OCI-LY7 (cell line): ENCODE results near the gene CCNL2. TPM values are rescaled to one million over a fixed set of nuclear protein-coding genes. Genes with fewer than 3 reads are reported as not detected.
A peak's percentile ranks its signal among the peaks of the same experiment; 100 is the strongest.

Experiments
- BruUV-seq: library from RNA; stranded (reverse); fragments of 400-500 nt; replicated peaks from 2 replicates; lab custom pipeline; 2021; lab: Mats Ljungman, UMichigan
- CTCF ChIA-PET: fragments of 300-600 bp; sonication (Branson Sonifier 250); formaldehyde crosslinking; loops from one replicate; lab custom pipeline; 2022; ENCODE audit warnings: antibody characterized with exemption; ENCODE audit not compliant: unreplicated experiment; lab: Charles Lee
- POLR2A ChIA-PET: fragments of 300-600 bp; sonication (Branson Sonifier 250); formaldehyde crosslinking; loops from one replicate; lab custom pipeline; 2022; ENCODE audit warnings: antibody characterized with exemption; lab: Charles Lee
- DNase-seq: peaks from one replicate; pipeline ENCODE4 v3.0.0-alpha.2; 2015; ENCODE audit warnings: low spot score
- H2AFZ ChIP-seq: fragments of 200-600 bp; sonication (generic), shearing (Covaris generic); 2 replicates; pipeline ENCODE4 v1.6.1; 2014; ENCODE audit warnings: mild to moderate bottlenecking, antibody characterized with exemption, low read length, moderate library complexity
- H3K27ac ChIP-seq: fragments of 200-600 bp; sonication (generic); 2 replicates; pipeline ENCODE4 v1.5.1; 2014; ENCODE audit warnings: mixed run types, low read depth, mild to moderate bottlenecking, moderate library complexity, low read length, inconsistent platforms; ENCODE audit not compliant: poor library complexity, severe bottlenecking
- H3K36me3 ChIP-seq: fragments of 200-600 bp; sonication (generic); 2 replicates; pipeline ENCODE4 v1.6.1; 2014; ENCODE audit warnings: mild to moderate bottlenecking, antibody characterized with exemption, low read length, moderate library complexity, mixed read lengths; ENCODE audit not compliant: insufficient read depth
- H3K4me1 ChIP-seq: fragments of 200-600 bp; sonication (generic); 2 replicates; pipeline ENCODE4 v1.5.1; 2014; ENCODE audit warnings: mild to moderate bottlenecking, low read length; ENCODE audit not compliant: insufficient read depth, poor library complexity, severe bottlenecking
- H3K4me2 ChIP-seq: fragments of 200-600 bp; sonication (generic); 2 replicates; pipeline ENCODE4 v1.6.1; 2014; ENCODE audit warnings: mild to moderate bottlenecking, low read length
- H3K4me3 ChIP-seq: fragments of 200-600 bp; sonication (generic); 2 replicates; pipeline ENCODE4 v1.5.1; 2014; ENCODE audit warnings: mild to moderate bottlenecking, low read depth, low read length; ENCODE audit not compliant: poor library complexity, severe bottlenecking
- H3K79me2 ChIP-seq: fragments of 200-600 bp; sonication (generic); 2 replicates; pipeline ENCODE4 v1.6.1; 2016; ENCODE audit warnings: low read depth, mild to moderate bottlenecking, low read length, moderate library complexity, mixed read lengths; ENCODE audit not compliant: insufficient read depth
- H3K9me2 ChIP-seq: fragments of 200-600 bp; sonication (generic); 2 replicates; pipeline ENCODE4 v1.6.1; 2016; ENCODE audit warnings: mild to moderate bottlenecking, low read length, mixed read lengths; ENCODE audit not compliant: insufficient read depth
- H3K9me3 ChIP-seq: fragments of 200-600 bp; sonication (generic); 2 replicates; pipeline ENCODE4 v1.6.1; 2014; ENCODE audit warnings: mild to moderate bottlenecking, mixed run types, low read length, mixed read lengths
- H4K20me1 ChIP-seq: fragments of 200-600 bp; sonication (generic); 2 replicates; pipeline ENCODE4 v1.6.1; 2014; ENCODE audit warnings: mild to moderate bottlenecking, antibody characterized with exemption, low read length, moderate library complexity, mixed read lengths; ENCODE audit not compliant: insufficient read depth
- CTCF ChIP-seq: fragments of 200-600 bp; sonication (generic); conservative IDR thresholded peaks from 2 replicates; pipeline ENCODE4 v1.5.1; 2014; ENCODE audit warnings: mild to moderate bottlenecking, antibody characterized with exemption, low read length, moderate library complexity, mixed read lengths
- EZH2phosphoT487 ChIP-seq: fragments of 200-600 bp; sonication (generic); IDR thresholded peaks from 2 replicates; pipeline ENCODE4 v1.6.1; 2018; ENCODE audit warnings: low read depth, borderline replicate concordance, mild to moderate bottlenecking, mixed run types, antibody characterized with exemption, low read length, moderate library complexity, mixed read lengths
- intact Hi-C: fragments of 100-400 bp; cut with micrococcal nuclease; formaldehyde crosslinking; loops from one replicate; pipeline ENCODE4 v1.10.0; 2022; ENCODE audit not compliant: unreplicated experiment
- total RNA-seq, 2 experiments: library from RNA; depleted of rRNA in 1 of 2; stranded (reverse); fragments of >200 nt in 1 of 2; shearing (Covaris generic) in 1 of 2; gene quantifications; 2 replicates each; pipeline ENCODE4 v1.2.3, GENCODE V29; 2014 to 2022

CCNL2 gene
- total RNA-seq, 2 experiments from 2014 or later: 213 to 307 TPM

- Histone ChIP-seq H3K79me2 (peaks cover 22% of the 10 kb centered on the region), H3K27ac (peak overlapping the region; percentile 75), H3K4me1 (peaks cover 34% of the 10 kb centered on the region), H3K9me2 (no peaks in the 10 kb centered on the region), H2AFZ (no peak overlapping the region), H3K9me3 (no peaks in the 10 kb centered on the region), H3K4me2 (peak overlapping the region; percentile 64), H3K36me3 (peaks cover 50% of the 10 kb centered on the region), H3K4me3 (peak overlapping the region; percentile 99), H4K20me1 (no peaks in the 10 kb centered on the region)
- intact Hi-C loops: no loop called here
- TF ChIP-seq CTCF (no peak), EZH2phosphoT487 (no peak)
- ChIA-PET CTCF (no interaction called here), POLR2A (interaction anchor here (0.5 to 0.6 kb wide), 2 partner anchors 121 to 736 kb away, joined by 3 read pairs; no protein-coding TSS in a partner anchor)
- no TSS peak for BruUV-seq
- no peak for DNase-seq
Observed at GRCh38 chr1:1376551-1377226, 22.4 kb downstream of the CCNL2 start.

GRCh38 chr1:1374929-1375662 is 24.0 kb downstream of the CCNL2 start, which contains the start of gene AURKAIP1:
AURKAIP1 (minus strand) TSS chr1:1375207; CDS start chr1:1374756, 451 bp downstream.
- peaks cover 38% of the 10 kb centered on the region for H3K4me1 ChIP-seq
- intact Hi-C loops: loop anchor here (1.0 to 2.0 kb wide), 2 partner anchors 24 to 50 kb away; partner anchors contain the start of genes CCNL2, CPTP and INTS11
- CTCF ChIA-PET: interaction anchor here (0.6 kb wide), 1 partner anchor 306 kb away, joined by 4 read pairs; no protein-coding TSS in a partner anchor
- H3K36me3 ChIP-seq: peaks cover 47% of the 10 kb centered on the region
- H3K4me3 ChIP-seq: peak within 1 kb of the TSS; percentile 99
- peak; percentile 100 for DNase-seq
- peak within 1 kb of the TSS; percentile 50; the same call in 1 of the 2 replicates for H2AFZ ChIP-seq
- H3K4me2 ChIP-seq: peak within 1 kb of the TSS; percentile 94
- H4K20me1 ChIP-seq: no peaks in the 10 kb centered on the region
- H3K27ac ChIP-seq: peak within 1 kb of the TSS; percentile 75
- no peak for TF ChIP-seq EZH2phosphoT487
- peak; percentile 42; the same call in 1 of the 2 replicates for TF ChIP-seq CTCF
- no peaks in the 10 kb centered on the region for H3K9me3 ChIP-seq
- POLR2A ChIA-PET: interaction anchor here (0.8 to 0.9 kb wide), 3 partner anchors 24 to 87 kb away, joined by 3 to 4 read pairs (median 3); partner anchors contain the start of gene CCNL2
- peaks cover 20% of the 10 kb centered on the region for H3K79me2 ChIP-seq
- no peaks in the 10 kb centered on the region for H3K9me2 ChIP-seq
- BruUV-seq: no TSS peak
